WTC11 (cell line): Measurements from ENCODE around the gene ADAM11. TPM values are rescaled to one million over a fixed set of nuclear protein-coding genes. Genes with fewer than 3 reads are reported as not detected.

ENCODE experiments used
- ATAC-seq: fragments of 200-7000 bp; cut with Tn5 transposase; 2 replicates; pipeline ENCODE4 v1.10.0; 2021; ENCODE audit warnings: mild to moderate bottlenecking, moderate library complexity
- CTCF ChIA-PET: fragments of 300-600 bp; sonication (Branson Sonifier 250); formaldehyde crosslinking; loops from one replicate; lab custom pipeline; 2021; ENCODE audit warnings: antibody characterized with exemption; lab: Charles Lee
- POLR2A ChIA-PET: fragments of 350-600 bp; sonication (Branson Sonifier 250); formaldehyde crosslinking; loops from one replicate; lab custom pipeline; 2021; ENCODE audit warnings: antibody characterized with exemption; lab: Charles Lee
- DNase-seq: peaks from one replicate; pipeline ENCODE4 v3.0.0; 2021; ENCODE audit warnings: low spot score
- H3K27ac Mint-ChIP-seq: 2 replicates; pipeline ENCODE4 v1.8.0; 2021; ENCODE audit warnings: mixed read lengths
- H3K27me3 Mint-ChIP-seq: 2 replicates; pipeline ENCODE4 v1.8.0; 2021; ENCODE audit warnings: low read depth, mild to moderate bottlenecking, moderate library complexity, mixed read lengths
- H3K36me3 Mint-ChIP-seq: 2 replicates; pipeline ENCODE4 v1.8.0; 2021; ENCODE audit warnings: mixed read lengths
- H3K4me1 Mint-ChIP-seq: 2 replicates; pipeline ENCODE4 v1.8.0; 2022; ENCODE audit warnings: mixed read lengths
- H3K4me3 Mint-ChIP-seq: 2 replicates; pipeline ENCODE4 v1.8.0; 2021; ENCODE audit warnings: mild to moderate bottlenecking, moderate library complexity, mixed read lengths
- H3K9me3 Mint-ChIP-seq: 2 replicates; pipeline ENCODE4 v1.8.0; 2021; ENCODE audit warnings: mixed read lengths
- CDX4 ChIP-seq: fragments of 250-450 bp; sonication (Bioruptor Pico); IDR thresholded peaks from 2 replicates; pipeline ENCODE4 v1.9.0; 2021; ENCODE audit warnings: moderate library complexity, mild to moderate bottlenecking, inconsistent platforms, borderline replicate concordance
- ETV6 ChIP-seq: sonication (generic); formaldehyde crosslinking; IDR thresholded peaks from 2 replicates; pipeline ENCODE4 v1.8.1; 2022; ENCODE audit warnings: mild to moderate bottlenecking, missing genetic modification reagents
- FOXJ3 ChIP-seq: sonication (generic); formaldehyde crosslinking; IDR thresholded peaks from 2 replicates; pipeline ENCODE4 v1.9.0; 2021; ENCODE audit warnings: missing genetic modification reagents, mild to moderate bottlenecking, borderline replicate concordance
- JAZF1 ChIP-seq: fragments of 250-450 bp; sonication (Bioruptor Pico); IDR thresholded peaks from 2 replicates; pipeline ENCODE4 v1.9.0; 2021; ENCODE audit warnings: moderate library complexity, mild to moderate bottlenecking, inconsistent platforms
- JUN ChIP-seq: sonication (generic); formaldehyde crosslinking; IDR thresholded peaks from 2 replicates; pipeline ENCODE4 v1.8.0; 2023; ENCODE audit warnings: mild to moderate bottlenecking, missing genetic modification reagents
- NFATC4 ChIP-seq: fragments of 250-450 bp; sonication (Bioruptor Pico); IDR thresholded peaks from 2 replicates; pipeline ENCODE4 v1.9.0; 2021; ENCODE audit warnings: mild to moderate bottlenecking
- NFYB ChIP-seq: sonication (generic); formaldehyde crosslinking; conservative IDR thresholded peaks from 2 replicates; pipeline ENCODE4 v1.8.0; 2022; ENCODE audit warnings: low read depth, missing genetic modification reagents
- NR2C2 ChIP-seq: sonication (generic); formaldehyde crosslinking; IDR thresholded peaks from 2 replicates; pipeline ENCODE4 v1.8.0; 2022; ENCODE audit warnings: mild to moderate bottlenecking, missing genetic modification reagents
- NR3C1 ChIP-seq: sonication (generic); formaldehyde crosslinking; conservative IDR thresholded peaks from 2 replicates; pipeline ENCODE4 v1.8.1; 2023; ENCODE audit warnings: low read depth, mild to moderate bottlenecking, missing genetic modification reagents
- RORB ChIP-seq: fragments of 250-450 bp; sonication (Bioruptor Pico); IDR thresholded peaks from 2 replicates; pipeline ENCODE4 v1.9.0; 2021; ENCODE audit warnings: mild to moderate bottlenecking
- SMAD4 ChIP-seq: sonication (generic); formaldehyde crosslinking; IDR thresholded peaks from 2 replicates; pipeline ENCODE4 v1.8.0; 2022; ENCODE audit warnings: mild to moderate bottlenecking, missing genetic modification reagents
- SOX15 ChIP-seq: fragments of 250-450 bp; sonication (Bioruptor Pico); IDR thresholded peaks from 2 replicates; pipeline ENCODE4 v1.9.0; 2021; ENCODE audit warnings: mild to moderate bottlenecking
- TEAD1 ChIP-seq: sonication (generic); formaldehyde crosslinking; IDR thresholded peaks from 2 replicates; pipeline ENCODE4 v1.8.0; 2022; ENCODE audit warnings: mild to moderate bottlenecking, missing genetic modification reagents
- TEAD4 ChIP-seq: sonication (generic); formaldehyde crosslinking; IDR thresholded peaks from 2 replicates; pipeline ENCODE4 v1.8.0; 2022; ENCODE audit warnings: mild to moderate bottlenecking, missing genetic modification reagents
- USF2 ChIP-seq: sonication (generic); formaldehyde crosslinking; IDR thresholded peaks from 2 replicates; pipeline ENCODE4 v1.8.1; 2023; ENCODE audit warnings: mild to moderate bottlenecking, missing genetic modification reagents, moderate library complexity
- ZBTB43 ChIP-seq: sonication (generic); formaldehyde crosslinking; IDR thresholded peaks from 2 replicates; pipeline ENCODE4 v1.8.1; 2023; ENCODE audit warnings: mild to moderate bottlenecking, missing genetic modification reagents
- ZNF219 ChIP-seq: sonication (generic); formaldehyde crosslinking; IDR thresholded peaks from 2 replicates; pipeline ENCODE4 v1.8.0; 2023; ENCODE audit warnings: missing genetic modification reagents, mild to moderate bottlenecking, borderline replicate concordance
- ZNF396 ChIP-seq: fragments of 250-450 bp; sonication (Bioruptor Pico); IDR thresholded peaks from 2 replicates; pipeline ENCODE4 v1.8.0; 2021; ENCODE audit warnings: mild to moderate bottlenecking, moderate library complexity, borderline replicate concordance
- ZNF425 ChIP-seq: fragments of 250-450 bp; sonication (Bioruptor Pico); conservative IDR thresholded peaks from 2 replicates; pipeline ENCODE4 v1.9.0; 2021; ENCODE audit warnings: mild to moderate bottlenecking
- ZSCAN18 ChIP-seq: fragments of 250-450 bp; sonication (Bioruptor Pico); IDR thresholded peaks from 2 replicates; pipeline ENCODE4 v2.1.2; 2022; ENCODE audit warnings: mild to moderate bottlenecking, moderate library complexity
- total RNA-seq: library from RNA; stranded (reverse); gene quantifications from 3 replicates; pipeline ENCODE4 v1.2.3, GENCODE V29; 2021

Gene ADAM11
- total RNA-seq, 1 experiment from 2014 or later = 3.0 TPM

GRCh38 chr17:44780161-44780560 is 21.4 kb downstream of the ADAM11 start:
- no peak overlapping the region for H3K27ac Mint-ChIP-seq
- TF ChIP-seq FOXJ3 (no peak), NFYB (CRISPR knock-in tag) (no peak), TEAD4 (CRISPR knock-in tag) (no peak), JUN (CRISPR knock-in tag) (no peak), NR3C1 (CRISPR knock-in tag) (no peak), NFATC4 (CRISPR knock-in tag) (no peak), USF2 (CRISPR knock-in tag) (no peak), NR2C2 (CRISPR knock-in tag) (no peak), ZNF425 (no peak), SMAD4 (CRISPR knock-in tag) (no peak), ZBTB43 (CRISPR knock-in tag) (no peak), ZNF219 (CRISPR knock-in tag) (no peak), TEAD1 (CRISPR knock-in tag) (no peak), CDX4 (no peak)
- ATAC-seq = no peak

GRCh38 chr17:44780845-44781480 is 22.2 kb downstream of the ADAM11 start:
- Mint-ChIP-seq H3K4me3 (no peak overlapping the region), H3K36me3 (no peaks in the 10 kb centered on the region), H3K9me3 (no peaks in the 10 kb centered on the region), H3K27me3 (peaks cover 22% of the 10 kb centered on the region), H3K27ac (no peak overlapping the region), H3K4me1 (peaks cover 36% of the 10 kb centered on the region)
- ATAC-seq = no peak
- no peak for DNase-seq
- TF ChIP-seq SOX15 (CRISPR knock-in tag) = no peak
- CTCF ChIA-PET = interaction anchor here (0.6 to 4.8 kb wide), 13 partner anchors 11 to 405 kb away, joined by 3 to 32 read pairs (median 4); partner anchors contain the start of gene HIGD1B
- POLR2A ChIA-PET = interaction anchor here (0.6 kb wide), 1 partner anchor 64 kb away, joined by 5 read pairs; no protein-coding TSS in a partner anchor

More at GRCh38 chr17:44780161-44780560, 21.4 kb downstream of the ADAM11 start:
- Mint-ChIP-seq H3K27me3 (peaks cover 22% of the 10 kb centered on the region), H3K4me3 (no peak overlapping the region), H3K9me3 (no peaks in the 10 kb centered on the region), H3K36me3 (no peaks in the 10 kb centered on the region), H3K4me1 (peaks cover 36% of the 10 kb centered on the region)
- ChIA-PET POLR2A (interaction anchor here (1.0 kb wide), 1 partner anchor 65 kb away, joined by 3 read pairs; no protein-coding TSS in a partner anchor), CTCF (interaction anchor here (1.1 to 6.2 kb wide), 18 partner anchors 10 to 242 kb away, joined by 3 to 103 read pairs (median 10); partner anchors contain the start of genes EFTUD2 and GJC1)
- DNase-seq = peak; percentile 7

GRCh38 chr17:44781551-44782325 is 22.9 kb downstream of the ADAM11 start:
- POLR2A ChIA-PET = no interaction called here
- ATAC-seq (peak; percentile 70), DNase-seq (peak; percentile 42)
- peaks cover 34% of the 10 kb centered on the region for H3K4me1 Mint-ChIP-seq
- CTCF ChIA-PET = interaction anchor here (0.6 to 4.8 kb wide), 11 partner anchors 11 to 406 kb away, joined by 3 to 32 read pairs (median 4); partner anchors contain the start of genes ADAM11 and HIGD1B
- no peaks in the 10 kb centered on the region for H3K9me3 Mint-ChIP-seq
- peaks cover 14% of the 10 kb centered on the region for H3K27me3 Mint-ChIP-seq
- H3K27ac Mint-ChIP-seq = peak overlapping the region; percentile 83
- H3K4me3 Mint-ChIP-seq = peak overlapping the region; percentile 2; the same call in 1 of the 2 replicates
- no peak for TF ChIP-seq ZSCAN18
- no peak for TF ChIP-seq ZBTB43 (CRISPR knock-in tag)
- no peak for TF ChIP-seq RORB (CRISPR knock-in tag)
- no peak for TF ChIP-seq ZNF219 (CRISPR knock-in tag)
- TF ChIP-seq ZNF396 (CRISPR knock-in tag) = no peak
- TF ChIP-seq JAZF1 = no peak
- no peak for TF ChIP-seq NFYB (CRISPR knock-in tag)
- no peak for TF ChIP-seq TEAD4 (CRISPR knock-in tag)
- peak; percentile 77 for TF ChIP-seq ETV6 (CRISPR knock-in tag)
- no peaks in the 10 kb centered on the region for H3K36me3 Mint-ChIP-seq
